Endothelial cell of umbilical vein (primary cell): ENCODE results near the gene SH2D3C. TPM values are rescaled to one million over a fixed set of nuclear protein-coding genes. Genes with fewer than 3 reads are reported as not detected.

Source experiments
- BruUV-seq: library from RNA; stranded (reverse); fragments of 400-500 nt; replicated peaks from 2 replicates; lab custom pipeline; 2021; lab: Mats Ljungman, UMichigan
- CTCF ChIA-PET: fragments of 300-600, 350-600 bp; sonication (Branson Sonifier 250); formaldehyde crosslinking; loops from one replicate; lab custom pipeline; 2021; ENCODE audit warnings: antibody characterized with exemption, inconsistent platforms; lab: Charles Lee
- POLR2A ChIA-PET: fragments of 300-600, 350-600 bp; sonication (Branson Sonifier 250); formaldehyde crosslinking; loops from one replicate; lab custom pipeline; 2021; ENCODE audit warnings: antibody characterized with exemption, inconsistent platforms; lab: Charles Lee
- DNase-seq: peaks from one replicate; pipeline ENCODE4 v3.0.0-alpha.2; 2011; ENCODE audit warnings: low read depth, low spot score
- FAIRE-seq: peaks from 2 replicates; lab custom pipeline; 2011; peaks lifted over from hg19 to GRCh38; lab: Jason Lieb, UNC
- H2AFZ ChIP-seq: 2 replicates; pipeline ENCODE4 v1.6.0; 2012; ENCODE audit warnings: low read depth, low read length, control low read depth, inconsistent platforms
- H3K27ac ChIP-seq: 2 replicates; pipeline ENCODE4 v1.5.1; 2011; ENCODE audit warnings: low read depth, mild to moderate bottlenecking, control low read depth, low read length, moderate library complexity; ENCODE audit not compliant: insufficient read depth
- H3K27me3 ChIP-seq, 2 experiments: 2 replicates each; pipeline versions ENCODE4 v1.6.0 to v1.6.1; 2011; ENCODE audit warnings: low read length in 2 of 2, mixed read lengths in 1 of 2; ENCODE audit not compliant: control insufficient read depth in 2 of 2, insufficient read depth in 2 of 2
- H3K36me3 ChIP-seq, 2 experiments: 2 replicates in 1 of 2; 3 replicates in 1 of 2; pipeline ENCODE4 v1.5.1; 2011; ENCODE audit warnings: low read length in 2 of 2, mild to moderate bottlenecking in 1 of 2, moderate library complexity in 1 of 2; ENCODE audit not compliant: control insufficient read depth in 2 of 2, insufficient read depth in 2 of 2; ENCODE audit errors: extremely low read depth in 1 of 2
- H3K4me1 ChIP-seq: 3 replicates; pipeline ENCODE4 v1.5.1; 2011; ENCODE audit warnings: mild to moderate bottlenecking, low read length; ENCODE audit not compliant: control insufficient read depth, insufficient read depth; ENCODE audit errors: extremely low read depth
- H3K4me2 ChIP-seq: 2 replicates; pipeline ENCODE4 v1.6.1; 2011; ENCODE audit warnings: low read length, control low read depth, mixed read lengths; ENCODE audit not compliant: insufficient read depth
- H3K4me3 ChIP-seq, 3 experiments: fragments of 200-600 bp in 1 of 3; sonication (generic), shearing (Covaris generic) in 1 of 3; replicated peaks in 1 of 3; 2 replicates each; pipeline ENCODE4 v1.5.1; 2011 to 2016; ENCODE audit warnings: control low read depth in 3 of 3, low read length in 3 of 3, mild to moderate bottlenecking in 2 of 3, inconsistent platforms in 1 of 3, low read depth in 1 of 3, moderate library complexity in 1 of 3; ENCODE audit not compliant: insufficient read depth in 1 of 3
- H3K79me2 ChIP-seq: 2 replicates; pipeline ENCODE4 v1.6.0; 2012; ENCODE audit warnings: low read length, inconsistent platforms; ENCODE audit not compliant: control insufficient read depth, insufficient read depth
- H3K9ac ChIP-seq: replicated peaks from 2 replicates; pipeline ENCODE3; 2011; ENCODE audit warnings: low read length, control low read depth; ENCODE audit not compliant: insufficient read depth; ENCODE audit errors: extremely low read depth
- H3K9me1 ChIP-seq: replicated peaks from 3 replicates; pipeline ENCODE4 v1.6.0; 2011; ENCODE audit warnings: mild to moderate bottlenecking, low read length; ENCODE audit not compliant: control insufficient read depth, insufficient read depth; ENCODE audit errors: extremely low read depth
- H3K9me3 ChIP-seq: replicated peaks from 2 replicates; pipeline ENCODE4 v1.5.1; 2012; ENCODE audit warnings: low read length, inconsistent platforms; ENCODE audit not compliant: control insufficient read depth, insufficient read depth
- H4K20me1 ChIP-seq: replicated peaks from 2 replicates; pipeline ENCODE3; 2011; ENCODE audit warnings: mild to moderate bottlenecking, low read length; ENCODE audit not compliant: control insufficient read depth, insufficient read depth; ENCODE audit errors: extremely low read depth
- dilution Hi-C: fragments of 300-500 bp; cut with MboI; formaldehyde crosslinking; loops from one replicate; pipeline ENCODE4 v1.15.0; 2019; ENCODE audit warnings: low sequenced_read_pairs; ENCODE audit not compliant: extremely low pct_ligation_motif_present
- intact Hi-C: fragments of 100-400 bp; cut with micrococcal nuclease; formaldehyde crosslinking; loops from one replicate; pipeline ENCODE4 v1.10.0; 2022
- polyA plus RNA-seq, 4 experiments: library from polyadenylated mRNA; depleted of rRNA in 3 of 4; stranded (reverse) in 3 of 4; unstranded in 1 of 4; fragments of >200 nt; gene quantifications; 2 replicates each; pipeline versions ENCODE4 v1.2.1 to v1.2.3, GENCODE V29; 2011 to 2012; ENCODE audit warnings: missing spikeins in 1 of 4
- total RNA-seq: library from RNA; stranded (reverse); gene quantifications from 2 replicates; pipeline ENCODE4 v1.2.3, GENCODE V29; 2021
- TF ChIP-seq, protein P1 (sequence below): IDR thresholded peaks from 2 replicates; pipeline ENCODE4 v1.6.1; 2011; ENCODE audit not compliant: insufficient read depth, insufficient read length
- TF ChIP-seq, protein P2 (sequence below), 2 donors: IDR thresholded peaks; 1 replicate in 1 of 2; 2 replicates in 1 of 2; pipeline ENCODE4 v1.5.1; 2011; ENCODE audit warnings: low read length in 2 of 2, mild to moderate bottlenecking in 2 of 2, moderate library complexity in 2 of 2, control low read depth in 1 of 2, inconsistent platforms in 1 of 2, low read depth in 1 of 2; ENCODE audit not compliant: insufficient read depth in 1 of 2; ENCODE audit errors: extremely low read depth in 1 of 2

The SH2D3C gene
- total and polyA plus RNA-seq, 2 donors (not counting 3 experiments of a cell fraction or from before 2014, with no cell fraction given), result 95.0 to 173 TPM

GRCh38 chr9:127813686-127814226 lies 35.3 kb upstream of the SH2D3C start:
- dilution Hi-C loops, result no loop called here
- POLR2A ChIA-PET, result no interaction called here

More at GRCh38 chr9:127813686-127814226, 35.3 kb upstream of the SH2D3C start:
- H3K9me1 ChIP-seq, result no peaks in the 10 kb centered on the region
- H3K4me2 ChIP-seq, result no peak overlapping the region
- H4K20me1 ChIP-seq, result no peaks in the 10 kb centered on the region
- peaks cover 19 to 56% of the 10 kb centered on the region in 2 experiments for H3K36me3 ChIP-seq
- H3K9ac ChIP-seq, result no peak overlapping the region
- no peaks in the 10 kb centered on the region for H3K27me3 ChIP-seq
- H3K27ac ChIP-seq, result no peak overlapping the region
- intact Hi-C loops, result no loop called here
- H3K4me1 ChIP-seq, result peaks cover 10% of the 10 kb centered on the region
- TF ChIP-seq, protein P1, sequence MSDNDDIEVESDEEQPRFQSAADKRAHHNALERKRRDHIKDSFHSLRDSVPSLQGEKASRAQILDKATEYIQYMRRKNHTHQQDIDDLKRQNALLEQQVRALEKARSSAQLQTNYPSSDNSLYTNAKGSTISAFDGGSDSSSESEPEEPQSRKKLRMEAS, result peak; percentile 43
- TF ChIP-seq, protein P2, sequence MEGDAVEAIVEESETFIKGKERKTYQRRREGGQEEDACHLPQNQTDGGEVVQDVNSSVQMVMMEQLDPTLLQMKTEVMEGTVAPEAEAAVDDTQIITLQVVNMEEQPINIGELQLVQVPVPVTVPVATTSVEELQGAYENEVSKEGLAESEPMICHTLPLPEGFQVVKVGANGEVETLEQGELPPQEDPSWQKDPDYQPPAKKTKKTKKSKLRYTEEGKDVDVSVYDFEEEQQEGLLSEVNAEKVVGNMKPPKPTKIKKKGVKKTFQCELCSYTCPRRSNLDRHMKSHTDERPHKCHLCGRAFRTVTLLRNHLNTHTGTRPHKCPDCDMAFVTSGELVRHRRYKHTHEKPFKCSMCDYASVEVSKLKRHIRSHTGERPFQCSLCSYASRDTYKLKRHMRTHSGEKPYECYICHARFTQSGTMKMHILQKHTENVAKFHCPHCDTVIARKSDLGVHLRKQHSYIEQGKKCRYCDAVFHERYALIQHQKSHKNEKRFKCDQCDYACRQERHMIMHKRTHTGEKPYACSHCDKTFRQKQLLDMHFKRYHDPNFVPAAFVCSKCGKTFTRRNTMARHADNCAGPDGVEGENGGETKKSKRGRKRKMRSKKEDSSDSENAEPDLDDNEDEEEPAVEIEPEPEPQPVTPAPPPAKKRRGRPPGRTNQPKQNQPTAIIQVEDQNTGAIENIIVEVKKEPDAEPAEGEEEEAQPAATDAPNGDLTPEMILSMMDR (IDR thresholded peaks at IDR 0.05; ENCODE audit: extremely low read depth in 1 of 2, insufficient read depth in 1 of 2, low read depth in 1 of 2, low read length in 2 of 2), result no peak
- CTCF ChIA-PET, result interaction anchor here (0.6 to 8.4 kb wide), 3 partner anchors 11 to 56 kb away, joined by 3 to 76 read pairs (median 5); no protein-coding TSS in a partner anchor
- BruUV-seq, result TSS peak; percentile 50
- peak; percentile 68 for DNase-seq
- H3K4me3 ChIP-seq, result no peak overlapping the region
- no peaks in the 10 kb centered on the region for H3K9me3 ChIP-seq
- no peaks in the 10 kb centered on the region for H3K79me2 ChIP-seq
- peak; percentile 62 for FAIRE-seq
- H2AFZ ChIP-seq, result no peak overlapping the region
